Measurements from ENCODE around the gene TREH. TPM values are rescaled to one million over a fixed set of nuclear protein-coding genes. Genes with fewer than 3 reads are reported as not detected.

Gene TREH
- total RNA-seq, 1 donor from 2014 or later = 0.46 TPM

DNA sequence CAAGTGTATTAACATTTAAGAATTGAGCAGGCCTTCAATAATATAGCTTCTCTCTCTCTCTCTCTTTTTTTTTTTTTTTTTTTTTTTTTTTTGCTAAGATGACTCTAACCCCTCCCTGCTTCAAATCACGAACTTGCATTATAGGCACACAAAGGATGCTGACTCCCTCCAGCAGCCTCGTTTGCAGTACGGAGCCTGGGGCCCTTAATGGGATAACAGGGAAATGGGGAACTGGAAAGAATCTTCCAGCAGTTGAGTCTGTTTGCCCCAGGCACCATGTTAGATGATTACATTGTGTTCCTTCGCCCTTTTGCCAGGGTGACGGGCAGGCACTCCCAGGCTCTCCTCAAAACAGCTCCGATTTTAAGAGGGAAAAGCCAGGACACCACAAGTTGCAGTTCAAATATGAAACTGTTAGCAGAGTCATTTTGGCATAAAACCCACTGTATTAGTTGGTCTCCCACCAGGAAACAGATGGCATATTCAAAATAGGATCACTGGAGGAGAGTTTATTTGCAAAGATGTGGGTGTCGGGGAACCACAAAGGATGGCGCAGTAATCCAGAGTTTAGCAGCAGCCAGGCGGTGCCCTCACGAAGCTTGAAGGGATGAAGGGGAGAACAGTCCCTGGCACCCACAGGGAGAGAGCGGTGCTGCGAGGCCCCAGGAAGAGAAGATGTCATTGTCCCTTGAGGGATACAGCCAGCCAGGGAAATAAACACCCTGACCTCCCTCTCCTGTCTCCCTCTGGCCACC, 26.5 kb upstream of the TREH start:
- TF ChIP-seq, protein P1, sequence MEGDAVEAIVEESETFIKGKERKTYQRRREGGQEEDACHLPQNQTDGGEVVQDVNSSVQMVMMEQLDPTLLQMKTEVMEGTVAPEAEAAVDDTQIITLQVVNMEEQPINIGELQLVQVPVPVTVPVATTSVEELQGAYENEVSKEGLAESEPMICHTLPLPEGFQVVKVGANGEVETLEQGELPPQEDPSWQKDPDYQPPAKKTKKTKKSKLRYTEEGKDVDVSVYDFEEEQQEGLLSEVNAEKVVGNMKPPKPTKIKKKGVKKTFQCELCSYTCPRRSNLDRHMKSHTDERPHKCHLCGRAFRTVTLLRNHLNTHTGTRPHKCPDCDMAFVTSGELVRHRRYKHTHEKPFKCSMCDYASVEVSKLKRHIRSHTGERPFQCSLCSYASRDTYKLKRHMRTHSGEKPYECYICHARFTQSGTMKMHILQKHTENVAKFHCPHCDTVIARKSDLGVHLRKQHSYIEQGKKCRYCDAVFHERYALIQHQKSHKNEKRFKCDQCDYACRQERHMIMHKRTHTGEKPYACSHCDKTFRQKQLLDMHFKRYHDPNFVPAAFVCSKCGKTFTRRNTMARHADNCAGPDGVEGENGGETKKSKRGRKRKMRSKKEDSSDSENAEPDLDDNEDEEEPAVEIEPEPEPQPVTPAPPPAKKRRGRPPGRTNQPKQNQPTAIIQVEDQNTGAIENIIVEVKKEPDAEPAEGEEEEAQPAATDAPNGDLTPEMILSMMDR (IDR thresholded peaks at IDR 0.05) = no peak
- no peaks in the 10 kb centered on the region for H3K4me1 ChIP-seq
- no peak overlapping the region for H3K4me3 ChIP-seq
- H3K27me3 ChIP-seq = no peaks in the 10 kb centered on the region
- no peak overlapping the region for H3K27ac ChIP-seq
- H3K36me3 ChIP-seq = no peaks in the 10 kb centered on the region
- H3K9me3 ChIP-seq = no peaks in the 10 kb centered on the region
- intact Hi-C loops (cut with DNase I) = no loop called here
- no peak for ATAC-seq
- no peak for DNase-seq

DNA sequence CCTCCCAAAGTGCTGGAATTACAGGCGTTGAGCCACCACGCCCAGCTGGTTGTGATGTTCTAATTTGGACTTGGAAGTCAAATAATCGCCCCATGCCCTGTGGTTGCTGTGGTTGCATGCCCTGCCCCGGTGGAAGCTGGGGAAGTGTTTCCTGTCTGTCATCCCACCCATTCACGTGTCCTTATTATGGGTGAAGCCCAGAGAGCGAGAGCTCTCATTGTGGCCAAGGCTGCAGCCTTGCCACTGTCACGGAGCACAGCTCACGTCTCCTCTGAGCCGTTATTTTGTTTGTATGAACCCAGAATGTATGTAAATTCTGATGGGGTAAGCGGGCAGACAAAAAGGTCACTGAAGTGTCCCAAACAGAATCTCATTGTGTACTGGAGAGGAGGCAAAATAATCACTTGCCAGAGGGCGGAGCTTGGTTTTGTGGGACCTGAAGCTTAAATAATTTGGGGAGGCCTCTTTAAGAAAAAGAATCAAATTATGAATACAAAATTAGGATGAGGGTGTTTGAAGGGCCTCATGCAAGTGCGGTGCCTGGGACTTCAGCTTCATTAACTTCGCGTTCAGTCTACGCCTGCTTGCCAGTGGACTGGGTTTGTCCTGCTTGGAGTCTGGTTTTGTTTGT, 25.8 kb upstream of the TREH start:
- H3K27ac ChIP-seq = no peak overlapping the region
- H3K27me3 ChIP-seq = no peaks in the 10 kb centered on the region
- H3K36me3 ChIP-seq = no peaks in the 10 kb centered on the region
- intact Hi-C loops (cut with DNase I) = no loop called here
- H3K9me3 ChIP-seq = no peaks in the 10 kb centered on the region
- ATAC-seq (peak; percentile 86), DNase-seq (no peak)
- TF ChIP-seq, protein P1 (IDR thresholded peaks at IDR 0.05) = no peak
- no peak overlapping the region for H3K4me3 ChIP-seq
- no peaks in the 10 kb centered on the region for H3K4me1 ChIP-seq

DNA sequence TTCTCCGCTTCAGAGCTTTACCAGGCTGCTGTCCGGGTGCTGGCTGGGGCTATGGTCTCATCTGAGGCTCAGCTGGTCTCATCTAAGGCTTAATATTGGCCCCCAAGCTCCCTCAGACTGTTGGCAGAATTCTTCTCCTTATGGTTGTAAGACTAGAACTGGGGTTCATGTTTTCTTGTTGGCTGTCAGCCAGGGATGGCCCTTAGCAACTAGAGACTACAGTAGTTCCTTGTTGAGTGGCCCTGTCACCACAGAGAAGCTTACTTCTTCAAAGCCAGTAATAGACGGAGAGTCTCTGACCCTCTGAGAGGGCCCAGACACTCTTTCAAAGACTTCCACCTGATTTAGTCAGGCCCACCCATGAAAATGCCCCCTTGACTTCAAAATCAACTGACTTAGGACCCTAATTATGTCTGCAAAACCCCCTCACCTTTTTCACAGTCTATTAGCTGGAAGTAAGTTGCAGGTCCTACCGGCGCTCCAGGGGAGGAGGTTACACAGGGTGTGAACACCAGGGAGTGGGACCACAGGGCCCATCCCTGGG, 24.2 kb upstream of the TREH start:
- intact Hi-C loops (cut with DNase I) = no loop called here
- peak; percentile 76 for ATAC-seq
- no peaks in the 10 kb centered on the region for H3K9me3 ChIP-seq
- no peaks in the 10 kb centered on the region for H3K4me1 ChIP-seq
- DNase-seq = no peak
- no peak overlapping the region for H3K4me3 ChIP-seq
- no peaks in the 10 kb centered on the region for H3K36me3 ChIP-seq
- TF ChIP-seq, protein P1 (IDR thresholded peaks at IDR 0.05) = no peak
- no peak overlapping the region for H3K27ac ChIP-seq
- no peaks in the 10 kb centered on the region for H3K27me3 ChIP-seq

DNA sequence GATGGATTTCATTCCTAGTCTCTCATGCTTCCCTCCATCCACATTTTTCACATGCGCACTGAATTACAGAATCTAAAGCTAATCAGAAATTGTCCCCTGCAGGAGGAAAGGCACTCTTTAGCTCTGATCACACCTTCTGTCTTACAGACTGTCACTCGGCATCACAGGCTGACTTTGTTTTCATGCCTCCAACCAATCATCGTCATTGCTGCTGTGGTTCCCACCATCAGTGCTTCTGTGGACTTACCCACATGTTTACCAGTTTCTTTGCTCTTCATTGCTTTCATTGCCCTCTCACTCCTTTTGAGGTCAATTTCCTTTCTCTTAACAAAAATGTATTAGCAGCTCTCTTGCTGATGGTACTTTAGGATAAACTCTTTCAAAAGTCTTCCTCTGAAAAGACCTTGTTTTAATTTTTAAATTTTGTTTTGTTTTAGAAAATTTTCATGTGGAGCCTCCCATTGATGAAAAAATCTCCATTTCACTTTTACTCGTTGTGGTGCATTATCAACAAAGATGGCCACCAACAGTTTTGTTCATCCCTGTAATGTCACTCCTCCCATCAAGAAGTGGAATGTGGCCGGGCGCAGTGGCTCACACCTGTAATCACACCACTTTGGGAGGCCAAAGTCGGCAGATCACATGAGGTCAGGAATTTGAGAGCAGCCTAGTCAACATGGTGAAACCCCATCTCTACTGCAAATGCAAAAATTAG, 20.2 kb upstream of the TREH start:
- Histone ChIP-seq H3K4me1 (no peaks in the 10 kb centered on the region), H3K36me3 (no peaks in the 10 kb centered on the region), H3K4me3 (no peak overlapping the region), H3K9me3 (no peaks in the 10 kb centered on the region), H3K27me3 (no peaks in the 10 kb centered on the region), H3K27ac (no peak overlapping the region)
- intact Hi-C loops (cut with DNase I) = no loop called here
- TF ChIP-seq, protein P1 (IDR thresholded peaks at IDR 0.05) = no peak
- DNase-seq = no peak
- no peak for ATAC-seq

DNA sequence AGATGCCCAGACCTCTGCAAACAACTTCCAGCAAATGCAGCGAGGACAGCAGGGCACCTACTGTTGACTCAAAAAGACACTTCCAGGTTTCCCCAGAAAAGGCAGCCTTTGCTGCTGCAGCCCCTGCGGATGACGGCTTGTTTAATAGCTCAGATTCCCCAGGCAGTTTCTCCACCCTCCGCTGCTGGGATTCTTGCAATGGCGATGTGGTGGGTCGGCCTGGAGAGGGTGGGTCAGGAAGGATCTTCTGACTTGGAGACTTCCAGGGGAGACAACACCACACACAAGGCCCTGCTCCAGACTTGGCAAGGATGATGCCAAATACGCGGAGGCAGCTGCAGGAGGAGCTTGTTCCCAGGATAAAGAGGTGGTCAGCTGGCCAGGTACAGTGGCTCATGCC, 17.9 kb upstream of the TREH start:
- intact Hi-C loops (cut with DNase I) = no loop called here
- H3K27me3 ChIP-seq = no peaks in the 10 kb centered on the region
- H3K36me3 ChIP-seq = no peaks in the 10 kb centered on the region
- no peak for DNase-seq
- no peak overlapping the region for H3K27ac ChIP-seq
- H3K4me3 ChIP-seq = no peak overlapping the region
- ATAC-seq = no peak
- H3K4me1 ChIP-seq = peaks cover under 1% of the 10 kb centered on the region
- TF ChIP-seq, protein P1 (IDR thresholded peaks at IDR 0.05) = no peak
- no peaks in the 10 kb centered on the region for H3K9me3 ChIP-seq

Measured in upper lobe of right lung (tissue), 1 donor.